CD4-positive, alpha-beta T cell treated with Interleukin-6 for 4 hours (primary cell): ENCODE results near the gene AAK1.
"Not testable (repeated sequence)": the region's sequence is repeated elsewhere in the genome, so short reads cannot be mapped to it uniquely, and the experiment has no call there.

ENCODE experiments used
- DNase-seq: peaks from one replicate; pipeline ENCODE4 v3.0.0-alpha.2; 2020; ENCODE audit warnings: mixed read lengths

AAK1 gene

DNA sequence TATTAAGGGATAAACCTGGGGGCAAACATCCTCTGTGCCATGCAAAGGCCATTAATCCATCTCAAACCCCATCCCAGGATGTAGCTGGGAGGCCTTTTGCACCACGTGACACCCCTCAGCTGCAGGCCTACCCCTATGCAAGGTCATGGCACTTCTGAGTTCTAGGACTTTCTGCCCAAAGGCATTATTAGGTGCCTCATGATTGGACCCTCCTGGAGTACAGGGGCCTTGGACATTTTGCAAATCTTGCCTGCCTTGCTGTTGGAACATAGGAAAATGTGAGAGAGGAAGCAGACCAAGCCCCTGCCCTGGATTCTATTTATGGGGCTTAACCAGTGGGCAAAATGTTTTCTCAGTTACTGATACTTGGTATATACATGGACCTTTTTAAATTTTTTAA, 162.1 kb downstream of the AAK1 start:
- DNase-seq = no peak

DNA sequence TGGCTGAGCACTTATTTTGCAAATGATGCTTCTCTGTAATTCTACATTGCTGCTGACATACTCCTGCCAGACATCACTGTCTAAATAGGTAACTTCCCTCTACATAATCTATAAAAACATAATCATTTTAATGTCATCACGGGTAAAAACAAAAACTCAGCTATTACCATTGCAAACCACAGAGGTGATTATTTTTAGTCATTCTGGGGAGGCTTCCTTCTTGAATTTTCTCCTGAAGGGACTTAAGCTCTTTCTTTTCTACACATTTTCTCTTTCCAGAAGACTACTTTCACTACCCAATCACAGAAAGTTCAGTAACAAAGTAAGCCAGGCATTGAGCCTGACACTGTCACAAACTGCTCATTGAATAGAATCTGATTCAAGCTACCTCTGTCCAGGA, 165.9 kb downstream of the AAK1 start:
- no peak for DNase-seq

DNA sequence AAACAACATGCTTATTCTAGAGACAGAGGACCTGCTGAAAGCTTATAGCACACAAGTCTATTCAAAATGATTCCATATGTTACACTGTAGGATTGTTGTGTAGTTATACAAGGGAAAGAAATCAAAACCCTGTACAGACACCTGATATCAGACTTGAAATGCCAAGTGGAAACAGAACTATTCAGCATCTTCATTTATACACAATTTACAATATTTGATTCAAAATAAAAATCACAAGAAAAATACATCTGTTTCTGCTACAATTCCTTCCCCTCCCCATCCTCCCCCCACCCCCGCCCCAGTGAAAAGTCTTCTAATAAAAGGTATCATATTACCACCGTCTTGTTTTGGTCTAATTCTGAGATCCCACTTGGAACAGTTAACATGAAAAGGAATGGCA, 168.9 kb downstream of the AAK1 start:
- no peak for DNase-seq

- DNase-seq = no peak
These were observed 171.7 kb downstream of the AAK1 start for GRCh38 chr2:69471793-69472192.

- no peak for DNase-seq
These were observed 172.6 kb downstream of the AAK1 start for GRCh38 chr2:69470911-69471310.

GRCh38 chr2:69469784-69470183, 173.8 kb downstream of the AAK1 start:
- DNase-seq = no peak

GRCh38 chr2:69469375-69469774, 174.2 kb downstream of the AAK1 start:
- no peak for DNase-seq

DNA sequence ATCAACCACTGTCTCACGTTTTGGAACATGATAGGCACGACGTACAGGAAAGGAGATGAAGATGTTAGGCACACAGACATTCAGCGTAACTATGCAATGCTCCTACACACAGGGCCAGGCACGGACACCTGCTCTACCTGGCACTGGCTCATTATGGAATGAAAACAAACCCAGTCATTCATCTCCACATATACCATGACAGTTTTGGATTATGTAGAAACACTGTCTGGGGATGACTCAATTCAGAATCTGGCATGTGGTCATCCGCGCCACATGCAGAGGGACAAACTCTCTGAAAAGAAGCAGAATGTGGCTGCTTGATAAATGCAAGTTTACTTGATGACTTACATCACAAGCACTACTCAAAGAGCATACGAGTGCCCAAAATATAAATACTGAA, 176.8 kb downstream of the AAK1 start:
- DNase-seq = no peak

DNA sequence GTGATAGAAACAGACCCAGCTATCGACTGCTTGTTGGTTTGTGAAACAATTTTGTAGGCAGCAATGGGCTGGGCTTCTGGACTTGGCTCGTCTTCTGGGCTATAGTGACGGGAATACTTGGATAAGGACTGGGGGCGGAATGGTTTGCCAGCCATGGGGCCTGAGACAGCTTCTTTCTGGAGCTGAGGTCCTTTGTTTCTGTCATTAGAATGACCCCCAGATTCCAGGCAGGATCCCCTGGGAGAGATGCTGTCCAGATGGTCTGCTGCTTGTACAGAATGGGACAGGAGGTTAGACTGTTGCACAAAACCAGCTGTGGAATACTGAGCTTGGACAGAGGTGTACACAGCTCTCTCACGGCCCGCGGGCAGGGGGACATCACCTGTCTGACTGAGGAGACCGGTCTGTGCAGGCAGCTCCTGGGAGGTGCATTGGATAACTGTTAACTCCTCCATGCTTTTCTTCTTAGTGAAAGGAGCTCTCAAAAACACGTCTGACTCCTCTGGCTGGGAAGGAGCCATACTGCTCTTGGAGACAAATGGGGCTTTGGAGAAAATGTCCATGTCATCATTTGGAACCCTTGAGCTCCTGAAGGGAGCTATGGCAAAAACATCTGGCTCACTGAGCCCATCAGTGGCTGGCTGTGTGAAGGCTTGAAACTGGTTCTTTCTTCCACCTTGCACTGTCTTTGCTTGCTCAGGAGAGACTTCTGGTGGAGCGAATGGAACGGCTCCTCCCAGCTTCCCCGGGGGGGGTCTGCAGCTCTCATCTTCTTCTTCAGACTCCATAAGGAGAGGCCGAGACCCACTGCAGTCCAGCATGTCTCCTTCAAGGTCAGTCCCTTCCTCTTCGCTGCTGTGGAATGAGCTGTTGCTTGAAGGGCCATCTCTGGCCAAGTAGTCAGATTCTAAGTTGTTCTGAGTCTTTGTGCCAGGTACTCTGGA, 177.8 kb downstream of the AAK1 start:
- DNase-seq = no peak

GRCh38 chr2:69464575-69464974, 179.0 kb downstream of the AAK1 start:
- DNase-seq = no peak

DNA sequence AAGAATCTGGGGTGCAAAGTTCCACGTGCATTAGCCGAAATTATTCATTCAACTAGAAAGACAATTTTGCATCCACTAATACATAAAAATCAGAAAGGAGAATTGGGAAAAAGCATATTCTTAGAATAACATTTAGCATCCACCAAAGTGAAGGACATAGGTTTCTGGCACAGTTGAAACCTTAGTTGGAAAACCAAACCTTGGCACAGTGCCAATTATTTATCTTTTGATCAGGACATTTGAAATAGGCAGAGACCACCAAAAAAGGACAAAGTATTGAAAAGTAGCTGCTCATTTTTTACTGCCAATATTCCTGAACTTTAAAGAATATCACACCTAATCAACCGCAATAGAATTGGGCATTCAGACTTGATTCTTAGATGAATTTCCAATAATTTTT, 180.8 kb downstream of the AAK1 start:
- DNase-seq = no peak

DNA sequence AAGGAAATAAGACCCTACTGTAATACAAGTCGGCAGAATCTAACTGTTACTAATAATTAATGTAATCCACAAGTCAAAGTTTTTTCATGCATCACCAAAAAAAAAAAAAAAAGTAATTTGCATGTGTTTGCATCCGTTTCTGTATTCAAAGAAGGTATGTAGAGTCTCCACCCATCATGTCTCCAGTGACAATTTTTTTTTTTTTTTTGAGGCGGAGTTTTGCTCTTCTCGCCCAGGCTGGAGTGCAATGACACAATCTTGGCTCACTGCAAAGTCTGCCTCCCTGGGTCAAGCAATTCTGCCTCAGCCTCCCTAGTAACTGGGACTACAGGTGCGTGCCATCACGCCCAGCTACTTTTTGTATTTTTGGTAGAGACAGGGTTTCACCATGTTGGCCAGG, 182.1 kb downstream of the AAK1 start:
- DNase-seq = no peak

GRCh38 chr2:69459936-69460335, 183.6 kb downstream of the AAK1 start:
- no peak for DNase-seq

- DNase-seq = no peak
These were observed 186.5 kb downstream of the AAK1 start for GRCh38 chr2:69456950-69457445.

- no peak for DNase-seq
These were observed 187.4 kb downstream of the AAK1 start for GRCh38 chr2:69456154-69456553.

- DNase-seq = no peak
These were observed 188.6 kb downstream of the AAK1 start for GRCh38 chr2:69454976-69455375.

DNA sequence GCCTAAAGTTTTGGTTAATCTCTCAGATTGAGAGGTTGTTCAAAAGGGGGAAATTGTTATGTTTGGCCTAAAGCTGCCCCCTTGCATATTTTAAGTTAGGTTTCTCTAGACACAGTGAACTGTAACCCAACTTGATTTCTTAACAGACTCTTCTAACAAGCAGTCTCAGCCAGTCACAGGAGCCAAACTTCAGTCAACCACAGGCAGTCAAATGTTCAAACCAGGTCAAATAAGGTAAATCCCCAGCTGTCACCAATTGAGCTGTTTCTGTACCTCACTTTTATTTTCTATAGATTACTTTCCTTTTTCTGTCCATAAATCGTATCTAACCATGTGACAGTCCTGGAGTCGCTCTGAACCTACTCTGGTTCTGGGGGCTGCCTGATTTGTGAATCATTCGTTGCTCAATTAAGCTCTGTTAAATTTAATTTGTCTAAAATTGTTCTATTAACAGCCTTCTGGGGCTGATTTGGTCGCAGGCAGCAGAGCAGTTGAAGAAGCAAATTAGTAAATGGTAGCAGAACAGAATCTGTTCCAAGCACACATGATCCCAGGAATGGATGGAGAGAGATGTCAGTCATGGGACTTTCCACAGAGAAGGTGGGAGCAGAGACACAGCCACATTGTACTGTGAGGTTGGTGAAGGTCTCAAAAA, 189.9 kb downstream of the AAK1 start:
- DNase-seq = no peak

- DNase-seq = no peak
These were observed 190.9 kb downstream of the AAK1 start for GRCh38 chr2:69452687-69453086.

- DNase-seq = no peak
These were observed 192.7 kb downstream of the AAK1 start for GRCh38 chr2:69450735-69451416.

- DNase-seq = no peak
These were observed 193.6 kb downstream of the AAK1 start for GRCh38 chr2:69449906-69450305.

DNA sequence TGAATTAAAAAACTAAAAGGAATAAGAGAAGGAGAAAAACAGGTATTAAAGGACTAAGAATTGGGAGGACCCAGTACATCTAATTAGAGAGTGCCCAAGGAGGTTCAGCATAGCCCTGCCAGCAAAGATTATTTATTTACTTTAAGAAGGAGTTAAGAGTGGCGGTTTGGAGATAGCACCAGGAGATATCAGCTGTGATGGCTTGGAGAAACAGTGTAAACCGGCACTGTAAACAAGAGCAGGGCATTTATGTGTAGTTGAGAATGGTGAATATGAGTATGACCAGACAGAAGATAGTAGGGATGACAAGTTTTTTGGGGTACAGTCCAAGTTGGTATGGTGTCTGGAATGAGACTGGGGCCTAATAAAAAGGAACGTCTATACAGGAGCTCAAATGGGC, 199.9 kb downstream of the AAK1 start:
- not testable (repeated sequence) for DNase-seq

GRCh38 chr2:69439499-69439898, 204.0 kb downstream of the AAK1 start:
- DNase-seq = not testable (repeated sequence)

GRCh38 chr2:69438580-69438979, 205.0 kb downstream of the AAK1 start:
- DNase-seq = no peak

- no peak for DNase-seq
These were observed 205.8 kb downstream of the AAK1 start for GRCh38 chr2:69437751-69438154.
